NCI-H1417 treated with DMSO at 0.1 percent for 48 hours (cell line): ENCODE data around the gene JOSD2.

ENCODE experiments used
- DNase-seq: peaks from one replicate; lab custom pipeline; 2025; lab: John Stamatoyannopoulos, UW

The JOSD2 gene

DNA sequence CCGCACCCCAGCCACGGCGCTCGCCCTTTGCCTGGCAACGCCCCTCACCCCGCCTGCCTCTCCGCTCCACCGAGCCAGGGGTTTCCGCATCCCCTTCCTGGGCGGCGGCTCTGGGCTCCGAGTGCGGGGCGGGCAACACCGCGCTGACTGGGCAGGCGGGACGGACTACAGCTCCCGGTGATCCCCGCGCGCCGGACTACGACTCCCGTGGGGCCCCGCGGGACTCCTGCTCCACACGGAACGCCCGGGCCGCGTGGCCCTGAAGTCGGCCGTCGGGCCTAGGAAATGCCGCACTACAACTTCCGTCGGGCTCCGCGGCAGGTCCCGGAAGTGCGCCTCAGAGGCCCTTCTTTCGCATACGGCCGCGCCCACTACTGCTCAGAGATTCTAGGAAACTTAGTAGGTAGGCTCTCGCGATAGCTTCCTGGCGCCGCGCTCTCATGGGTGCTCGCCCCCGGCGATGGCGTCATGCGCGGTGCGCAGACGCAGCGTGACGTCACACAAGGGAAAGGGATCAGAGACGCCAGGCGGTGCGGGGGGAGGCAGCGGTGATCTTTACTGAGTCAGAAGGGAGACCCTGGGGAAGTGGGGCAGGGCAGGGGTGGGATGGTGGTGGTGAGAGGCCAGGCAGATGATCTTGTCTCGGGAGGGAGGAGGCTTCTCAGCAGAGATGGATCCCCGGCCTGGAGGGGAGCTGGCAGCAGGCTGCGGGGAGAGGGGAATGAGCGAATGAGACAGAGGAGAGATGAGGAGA, at the start of gene JOSD2:
TSS of gene JOSD2 (minus strand) at position 123 of the 754 bp plus-strand sequence. CDS start 760 bp downstream, outside the sequence.
- peak; percentile 88 for DNase-seq

DNA sequence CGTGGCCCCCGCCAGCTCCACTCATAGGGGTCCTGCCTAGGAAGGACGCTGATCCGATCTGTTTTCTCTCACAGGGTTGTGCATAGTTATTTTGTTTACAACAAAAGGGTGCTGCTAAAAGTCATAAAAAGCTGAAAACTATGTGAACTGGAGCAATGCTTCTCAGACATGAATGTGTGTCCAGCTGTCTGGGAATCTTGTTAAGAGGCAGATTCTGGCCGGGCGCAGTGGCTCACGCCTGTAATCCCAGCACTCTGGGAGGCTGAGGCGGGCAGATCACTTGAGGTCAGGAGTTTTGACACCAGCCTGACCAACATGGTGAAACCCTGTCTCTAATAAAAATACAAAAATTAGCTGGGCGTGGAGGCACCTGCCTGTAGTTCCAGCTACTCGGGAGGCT, 48.6 kb upstream of the JOSD2 start:
- no peak for DNase-seq

DNA sequence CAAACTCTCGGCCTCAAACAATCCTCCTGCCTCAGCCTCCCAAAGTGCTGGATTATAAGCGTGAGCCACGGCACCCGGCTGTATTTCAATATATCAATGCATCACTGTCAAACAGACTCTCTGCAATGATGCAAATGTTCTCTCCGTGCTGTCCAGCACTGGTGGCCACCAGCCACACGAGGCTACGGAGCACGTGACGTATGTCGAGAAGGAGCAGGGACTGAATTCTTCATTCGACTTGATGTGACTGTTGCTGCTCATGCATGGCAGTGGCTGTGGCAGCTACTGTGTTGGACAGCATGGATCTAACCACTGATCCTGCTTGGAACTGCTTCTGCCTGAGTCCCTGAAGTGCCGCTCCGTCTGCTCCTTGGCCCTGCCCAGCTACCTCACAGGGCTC, 47.5 kb upstream of the JOSD2 start:
- DNase-seq: no peak

GRCh38 chr19:50558039-50558438, 47.0 kb upstream of the JOSD2 start:
- DNase-seq: no peak

DNA sequence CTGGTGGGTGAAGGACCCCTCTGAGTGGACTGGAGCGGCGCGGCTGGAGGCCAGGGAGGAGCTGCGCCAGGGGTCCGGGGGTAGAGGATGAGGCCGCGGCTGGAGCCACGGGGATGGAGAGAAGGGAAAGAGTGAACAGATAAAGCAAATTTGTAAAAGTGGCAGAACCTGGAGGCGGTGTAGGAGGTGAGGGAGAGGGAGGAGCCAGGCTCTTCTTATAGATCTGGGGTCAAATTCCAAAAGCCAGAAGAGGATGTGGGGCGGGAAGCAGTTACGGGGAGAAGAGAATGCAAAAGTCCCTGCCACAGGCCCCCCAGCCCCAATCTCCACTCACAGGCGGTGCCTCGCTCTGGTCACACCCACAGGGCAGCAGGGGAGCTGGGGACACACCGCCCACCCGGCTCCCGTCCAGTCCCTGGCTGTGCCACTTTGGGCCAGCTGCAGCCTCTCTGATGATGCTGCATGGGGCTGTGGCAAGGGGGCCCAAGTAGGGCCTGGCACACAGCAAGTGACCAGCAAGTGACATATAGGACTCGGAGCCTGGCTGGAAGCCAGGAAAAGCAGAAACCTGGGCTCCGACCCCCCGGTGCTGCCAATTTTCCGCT, 46.1 kb upstream of the JOSD2 start:
- DNase-seq: no peak

GRCh38 chr19:50556282-50557008, 45.5 kb upstream of the JOSD2 start:
- DNase-seq: peak; percentile 27

DNA sequence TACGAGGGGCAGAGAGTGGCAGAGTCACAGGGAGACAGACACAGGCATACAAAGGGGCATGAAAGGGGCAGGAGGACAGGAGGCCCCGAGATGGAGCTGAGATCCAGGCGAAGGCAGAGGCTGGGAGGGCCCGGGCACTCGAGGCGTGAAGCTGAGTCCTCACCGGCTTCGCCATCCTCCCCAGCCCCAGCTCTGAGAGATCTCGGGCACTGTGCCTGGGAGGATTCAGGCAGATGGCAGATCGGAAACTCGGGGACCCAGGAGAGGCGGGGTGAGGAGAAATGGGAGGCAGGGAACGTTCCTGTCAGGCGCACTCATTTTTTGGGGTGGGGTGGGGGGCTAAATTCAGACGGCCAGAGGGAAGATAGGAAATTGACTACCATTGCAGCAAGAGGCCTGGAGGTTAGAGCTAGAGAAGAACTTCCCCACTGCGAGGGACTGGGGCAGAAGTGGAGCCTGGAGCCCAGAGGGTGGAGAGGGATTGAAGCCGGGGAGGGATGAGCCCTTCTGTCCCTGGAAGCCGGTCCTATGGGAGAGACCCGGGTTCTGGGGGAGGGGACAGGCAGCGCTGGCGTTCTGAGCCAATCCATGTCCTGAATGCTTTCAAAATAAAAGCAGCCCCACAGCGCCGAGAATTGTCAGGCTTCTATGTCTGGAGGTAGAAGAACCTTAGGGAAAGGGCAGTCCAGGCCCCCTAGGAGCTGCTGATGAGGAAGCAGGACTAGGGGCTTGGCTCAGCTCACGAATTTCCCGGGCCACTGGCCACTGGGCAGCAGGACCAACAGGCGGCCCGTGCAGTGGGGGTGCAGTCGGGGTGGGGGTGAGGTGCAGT, 44.7 kb upstream of the JOSD2 start:
- DNase-seq: no peak

- no peak for DNase-seq
These were observed 44.0 kb upstream of the JOSD2 start for GRCh38 chr19:50555033-50555432.

GRCh38 chr19:50554212-50554611, 43.2 kb upstream of the JOSD2 start:
- DNase-seq: no peak

GRCh38 chr19:50553134-50553703, 42.2 kb upstream of the JOSD2 start:
- DNase-seq: no peak

- no peak for DNase-seq
These were observed 41.5 kb upstream of the JOSD2 start for GRCh38 chr19:50552540-50552939.

- DNase-seq: no peak
These were observed 40.8 kb upstream of the JOSD2 start for GRCh38 chr19:50551715-50552187.

DNA sequence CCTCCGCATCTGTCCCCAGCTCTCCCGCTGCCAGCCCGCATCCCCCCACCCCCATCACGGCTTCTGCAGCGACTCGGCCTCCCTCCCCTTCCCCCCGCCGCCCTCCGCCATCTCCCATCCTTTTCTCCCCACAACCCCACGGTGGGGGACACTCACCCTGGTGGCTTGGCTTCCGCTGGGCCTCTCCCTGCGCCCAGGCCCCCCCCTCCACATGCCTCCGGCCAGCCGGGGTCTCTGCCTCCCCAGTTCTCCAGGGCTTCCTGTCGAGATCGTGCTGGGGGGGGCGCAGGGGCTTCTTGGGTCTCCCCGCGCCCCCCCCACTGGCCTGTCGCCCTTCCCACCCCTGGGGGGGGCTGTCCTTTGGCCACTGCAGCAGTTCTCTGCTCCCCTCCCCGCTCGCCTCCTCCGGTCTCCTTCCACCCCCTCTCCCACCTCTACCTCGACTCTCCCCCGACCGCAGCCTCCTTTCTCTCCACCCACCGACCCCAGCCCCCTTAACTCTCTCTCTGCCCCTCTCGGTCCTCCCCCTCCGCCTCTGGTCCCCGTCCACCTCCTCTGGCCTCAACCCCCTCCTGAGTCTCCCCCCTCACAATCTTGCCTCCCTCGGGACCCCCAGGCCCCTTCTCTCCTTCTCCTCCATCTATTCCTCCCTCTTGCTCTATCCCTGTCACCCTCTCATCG, 40.2 kb upstream of the JOSD2 start:
- DNase-seq: no peak

DNA sequence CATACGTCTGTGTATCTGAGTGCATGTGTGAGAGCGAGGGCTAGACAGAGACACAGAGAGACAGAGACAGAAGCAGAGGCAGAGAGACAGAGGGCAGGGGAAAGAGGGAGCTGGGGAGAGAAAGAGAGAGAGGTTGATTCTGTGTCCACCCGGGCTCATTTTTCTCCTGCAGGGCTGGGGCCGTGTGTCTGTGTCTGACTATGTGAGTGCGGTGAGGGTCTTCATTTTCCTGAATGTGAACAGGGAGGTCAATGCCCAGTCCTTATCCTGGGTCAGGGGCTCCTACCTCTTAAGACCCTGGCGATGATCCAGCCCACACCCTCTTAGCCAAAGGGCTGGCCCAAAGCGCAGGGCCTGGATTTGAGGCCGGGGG, 39.6 kb upstream of the JOSD2 start:
- no peak for DNase-seq

DNA sequence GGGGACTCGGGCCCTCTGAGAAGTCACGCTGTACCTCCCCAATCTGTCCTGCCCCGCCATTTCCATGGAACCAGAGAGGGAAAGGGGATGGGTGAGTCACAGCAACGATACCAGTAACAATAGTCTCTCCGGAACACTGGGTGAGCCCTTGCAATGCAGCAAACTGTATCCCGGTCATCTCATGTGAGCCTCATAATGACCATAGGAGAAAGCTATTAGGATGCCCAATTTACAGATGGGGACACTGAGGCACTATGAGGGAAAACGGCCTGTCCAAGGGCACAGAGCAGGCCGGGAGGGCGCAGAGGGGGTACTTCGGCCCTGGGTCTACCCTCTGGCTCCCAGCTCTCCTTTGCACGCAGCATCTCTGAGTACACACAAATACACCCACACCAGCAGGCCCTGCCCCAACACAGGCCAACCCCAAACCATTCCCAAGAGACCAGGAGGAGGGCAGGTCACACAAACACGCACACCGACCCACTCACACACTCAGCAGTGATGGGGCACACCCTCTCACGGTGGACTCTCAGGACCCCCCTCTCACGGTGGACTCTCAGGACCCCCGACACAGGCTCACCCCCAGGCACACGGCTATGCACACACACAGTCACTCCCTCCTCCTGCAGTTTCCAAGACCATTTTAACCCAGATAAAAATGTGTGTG, 39.1 kb upstream of the JOSD2 start:
- no peak for DNase-seq

DNA sequence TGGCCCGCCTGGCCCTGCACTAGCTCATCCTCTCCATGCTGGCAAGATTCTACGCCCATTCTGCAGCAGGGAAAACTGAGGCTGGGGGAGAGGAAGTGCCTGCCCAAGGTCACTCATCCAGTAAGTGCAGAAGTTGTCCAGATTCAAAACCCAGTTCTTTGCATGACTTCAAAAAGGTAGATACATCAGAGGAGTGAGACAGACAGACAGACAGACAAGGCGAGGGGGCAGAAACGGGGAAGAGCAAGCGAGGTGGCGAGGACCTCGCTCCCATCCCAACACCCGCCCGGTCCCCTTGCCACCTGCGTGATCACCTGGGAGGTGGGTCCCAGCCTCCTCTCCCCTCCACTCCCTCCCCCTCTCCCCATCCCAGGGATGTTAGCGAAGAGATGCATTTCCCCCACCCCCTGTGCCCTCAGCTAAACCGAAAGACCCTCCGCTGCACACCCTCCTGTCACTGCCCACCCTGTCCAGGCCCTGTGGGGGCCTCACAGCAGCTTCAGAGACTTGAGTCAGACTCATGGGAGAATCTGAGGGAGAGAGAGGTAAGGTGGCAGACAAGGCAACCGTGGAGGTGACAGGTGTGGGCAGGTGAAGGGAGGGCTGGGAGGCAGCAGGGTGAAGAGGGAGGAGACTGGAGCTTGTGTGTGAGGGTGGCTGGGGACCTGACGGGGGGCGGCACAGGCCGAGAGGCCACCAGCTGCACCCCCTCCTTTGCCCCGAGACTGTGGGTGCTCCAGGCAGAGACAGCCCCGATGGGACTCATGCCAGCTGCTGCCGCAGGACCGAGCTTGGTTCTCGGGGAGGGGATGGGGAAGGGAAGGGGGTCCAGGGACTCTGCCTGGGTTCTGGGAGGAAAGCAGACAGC, 38.3 kb upstream of the JOSD2 start:
- DNase-seq: no peak

- no peak for DNase-seq
These were observed 37.4 kb upstream of the JOSD2 start for GRCh38 chr19:50548191-50549058.

GRCh38 chr19:50547385-50548190, 36.6 kb upstream of the JOSD2 start:
- DNase-seq: no peak
